Chondrocyte (in vitro differentiated cells): ENCODE results near the gene PSMD9. TPM values are rescaled to one million over a fixed set of nuclear protein-coding genes. Genes with fewer than 3 reads are reported as not detected.
"Not testable (repeated sequence)": the region's sequence is repeated elsewhere in the genome, so short reads cannot be mapped to it uniquely, and the experiment has no call there.

Experiments
- DNase-seq: peaks from one replicate; pipeline ENCODE4 v3.0.0; 2021; ENCODE audit warnings: mixed read lengths, low spot score
- H3K27ac Mint-ChIP-seq: one replicate; pipeline ENCODE4 v1.8.0; 2021; ENCODE audit warnings: mild to moderate bottlenecking, moderate library complexity, mixed read lengths; ENCODE audit not compliant: unreplicated experiment
- H3K27me3 Mint-ChIP-seq: 2 replicates; pipeline ENCODE4 v1.8.0; 2021; ENCODE audit warnings: low read depth, mixed read lengths
- H3K36me3 Mint-ChIP-seq: 2 replicates; pipeline ENCODE4 v1.8.0; 2021; ENCODE audit warnings: low read depth, mixed read lengths
- H3K4me1 Mint-ChIP-seq: 2 replicates; pipeline ENCODE4 v1.8.0; 2021; ENCODE audit warnings: low read depth, mild to moderate bottlenecking, mixed read lengths
- H3K4me3 Mint-ChIP-seq: one replicate; pipeline ENCODE4 v1.8.0; 2021; ENCODE audit warnings: mild to moderate bottlenecking, moderate library complexity, mixed read lengths; ENCODE audit not compliant: unreplicated experiment
- H3K9me3 Mint-ChIP-seq: 2 replicates; pipeline ENCODE4 v1.8.0; 2021; ENCODE audit warnings: low read depth, mixed read lengths
- CTCF ChIP-seq: fragments of 200-600 bp; sonication (generic); IDR thresholded peaks from 2 replicates; pipeline ENCODE4 v1.5.0; 2021; ENCODE audit warnings: antibody characterized with exemption, mild to moderate bottlenecking, moderate library complexity
- total RNA-seq: library from RNA; stranded (reverse); gene quantifications from 3 replicates; pipeline ENCODE4 v1.2.1, GENCODE V29; 2021

PSMD9 gene
- total RNA-seq, 1 donor from 2014 or later: 53.5 TPM

DNA sequence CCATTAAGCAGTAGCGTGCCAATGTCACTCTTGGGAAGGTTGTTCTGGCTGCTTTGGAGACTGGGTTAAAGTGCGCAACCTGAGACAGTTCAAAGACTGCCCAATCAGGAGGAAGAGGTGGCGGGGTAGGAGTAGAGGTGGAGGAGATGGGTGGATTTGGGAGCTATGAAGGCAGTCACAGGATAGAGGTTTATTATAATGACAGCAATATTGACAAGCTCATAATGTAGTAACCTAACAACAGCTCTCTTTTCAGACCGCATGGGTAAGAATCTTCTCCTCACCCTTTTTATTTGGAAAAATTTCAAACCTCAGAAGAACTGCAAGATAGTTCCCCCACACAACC, 5.3 kb upstream of the PSMD9 start:
- TF ChIP-seq CTCF: no peak
- no peak for DNase-seq
- Mint-ChIP-seq H3K9me3 (no peaks in the 10 kb centered on the region), H3K27ac (no peak overlapping the region), H3K4me3 (no peak overlapping the region), H3K27me3 (peaks cover 3% of the 10 kb centered on the region), H3K4me1 (peaks cover 6% of the 10 kb centered on the region), H3K36me3 (no peaks in the 10 kb centered on the region)

DNA sequence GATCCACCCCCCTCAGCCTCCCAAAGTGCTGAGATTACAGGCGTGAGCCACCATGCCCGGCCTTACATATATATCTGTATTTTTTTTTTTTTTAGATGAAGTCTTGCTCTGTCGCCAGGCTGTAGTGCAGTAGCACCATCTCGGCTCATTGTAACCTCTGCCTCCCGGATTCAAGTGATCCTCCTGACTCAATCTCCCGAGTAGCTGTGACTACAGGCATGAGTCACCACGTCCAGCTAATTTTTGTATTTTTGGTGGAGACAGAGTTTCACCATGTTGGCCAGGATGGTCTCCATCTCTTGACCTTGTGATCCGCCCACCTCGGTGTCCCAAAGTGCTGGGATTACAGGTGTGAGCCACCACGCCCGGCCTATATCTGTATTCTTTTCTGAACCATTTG, 3.5 kb upstream of the PSMD9 start:
- H3K27me3 Mint-ChIP-seq, H3K27ac Mint-ChIP-seq, DNase-seq: not testable (repeated sequence)

DNA sequence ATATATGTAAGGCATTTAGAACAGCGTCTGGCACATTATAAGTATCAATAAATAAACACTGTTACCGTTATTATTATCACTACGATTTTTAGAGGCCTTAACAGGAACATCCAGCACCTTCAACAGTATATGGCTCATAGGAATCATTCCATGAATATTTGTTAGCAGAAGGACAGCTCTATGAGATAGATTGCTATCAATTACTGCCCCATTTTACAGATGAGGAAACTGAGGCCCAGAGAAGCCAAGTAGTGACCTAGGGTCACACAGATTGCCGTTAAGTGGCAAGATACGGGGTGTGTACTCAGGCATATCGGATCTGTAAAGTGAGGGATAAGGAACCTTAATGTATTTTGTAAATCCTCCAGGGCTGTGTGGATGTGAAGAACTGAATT, 510 bp upstream of the PSMD9 start:
- Mint-ChIP-seq H3K36me3 (no peaks in the 10 kb centered on the region), H3K9me3 (no peaks in the 10 kb centered on the region), H3K27ac (peak overlapping the region; percentile 99), H3K27me3 (peaks cover 2% of the 10 kb centered on the region), H3K4me1 (peaks cover 33% of the 10 kb centered on the region), H3K4me3 (peak overlapping the region; percentile 100)
- no peak for DNase-seq
- peak; percentile 44 for TF ChIP-seq CTCF

More for the DNA sequence above, 3.5 kb upstream of the PSMD9 start:
- H3K9me3 Mint-ChIP-seq, H3K36me3 Mint-ChIP-seq, H3K4me3 Mint-ChIP-seq: not testable (repeated sequence)
- H3K4me1 Mint-ChIP-seq: peaks cover 20% of the 10 kb centered on the region

DNA sequence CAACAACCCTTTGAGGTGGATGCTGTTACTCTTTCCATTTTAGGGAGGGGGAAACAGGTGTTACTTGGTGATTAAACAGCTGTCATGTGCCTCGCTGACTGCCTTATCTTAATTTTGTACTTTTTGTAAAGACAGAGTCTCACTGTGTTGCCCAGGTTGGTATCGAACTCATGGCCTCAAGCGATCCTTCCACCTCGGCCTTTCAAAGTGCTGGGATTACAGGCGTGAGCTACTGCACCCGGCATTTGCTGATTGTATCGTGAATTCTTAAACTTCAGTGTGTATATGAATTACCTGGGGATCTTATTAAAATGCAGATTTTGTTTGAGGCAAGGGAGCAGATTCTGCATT, 659 bp downstream of the PSMD9 start:
- no peaks in the 10 kb centered on the region for H3K27me3 Mint-ChIP-seq
- DNase-seq: no peak
- TF ChIP-seq CTCF: peak; percentile 50
- H3K4me3 Mint-ChIP-seq: peak overlapping the region; percentile 100
- no peaks in the 10 kb centered on the region for H3K9me3 Mint-ChIP-seq
- peaks cover 2% of the 10 kb centered on the region for H3K36me3 Mint-ChIP-seq
- peaks cover 44% of the 10 kb centered on the region for H3K4me1 Mint-ChIP-seq
- peak overlapping the region; percentile 99 for H3K27ac Mint-ChIP-seq

GRCh38 chr12:121889661-121890060, 1.1 kb downstream of the PSMD9 start:
- not testable (repeated sequence) for DNase-seq, H3K9me3 Mint-ChIP-seq, H3K36me3 Mint-ChIP-seq, H3K27me3 Mint-ChIP-seq
- Mint-ChIP-seq H3K4me1 (peaks cover 48% of the 10 kb centered on the region), H3K27ac (peak overlapping the region; percentile 99), H3K4me3 (peak overlapping the region; percentile 100)

DNA sequence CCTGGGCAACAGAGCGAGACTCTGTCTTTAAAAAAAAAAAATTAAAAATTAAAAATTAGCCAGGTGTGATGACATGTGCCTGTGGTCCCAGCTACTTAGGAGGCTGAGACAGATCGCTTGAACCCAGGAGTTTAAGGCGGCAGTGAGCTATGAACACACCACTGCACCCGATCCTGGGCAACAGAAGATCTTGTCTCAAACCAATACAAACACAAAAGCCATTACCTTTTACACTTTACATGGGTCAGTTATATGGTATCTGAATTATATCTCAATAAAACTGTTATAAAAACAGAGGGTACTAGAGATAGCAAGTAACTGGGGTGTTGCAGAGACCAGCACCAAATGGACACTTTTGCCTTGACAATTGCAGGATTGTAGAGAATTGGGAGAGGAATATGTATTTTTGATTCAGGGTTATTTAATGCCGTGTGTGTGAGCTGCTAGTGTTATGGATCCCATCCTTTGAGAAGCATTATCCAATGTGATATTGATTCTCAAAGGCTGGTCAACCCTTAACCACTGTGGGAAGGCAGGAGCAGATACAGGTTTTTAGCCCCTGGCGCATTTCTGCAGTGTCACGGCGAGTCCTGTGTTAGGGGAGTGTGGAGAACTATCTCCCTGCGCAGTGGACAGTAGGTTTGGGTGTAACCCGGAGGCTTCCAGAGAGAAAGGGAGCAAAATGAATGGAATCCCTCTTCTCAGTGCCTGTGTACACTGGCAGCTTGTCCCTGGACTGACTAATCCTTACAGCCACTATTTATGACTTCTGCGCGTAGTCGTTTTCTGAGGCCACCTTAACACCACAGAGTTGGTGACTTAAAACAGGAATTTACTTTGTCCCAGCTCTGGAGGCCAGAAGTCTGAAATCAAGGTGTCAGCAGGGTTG, 4.3 kb downstream of the PSMD9 start:
- TF ChIP-seq CTCF: no peak
- peak overlapping the region; percentile 86 for H3K27ac Mint-ChIP-seq
- no peaks in the 10 kb centered on the region for H3K27me3 Mint-ChIP-seq
- no peak overlapping the region for H3K4me3 Mint-ChIP-seq
- no peaks in the 10 kb centered on the region for H3K9me3 Mint-ChIP-seq
- H3K36me3 Mint-ChIP-seq: peaks cover 11% of the 10 kb centered on the region
- H3K4me1 Mint-ChIP-seq: peaks cover 49% of the 10 kb centered on the region
- DNase-seq: no peak
